Hepatocyte (in vitro differentiated cells): ENCODE data around the gene SLC39A11. TPM values are rescaled to one million over a fixed set of nuclear protein-coding genes. Genes with fewer than 3 reads are reported as not detected.

ENCODE experiments used
- DNase-seq: peaks from one replicate; pipeline ENCODE4 v3.0.0-alpha.2; 2016; ENCODE audit warnings: low spot score
- H2AFZ ChIP-seq: fragments of 200-600 bp; sonication (generic); 2 replicates; pipeline ENCODE4 v1.6.0; 2016; ENCODE audit warnings: antibody characterized with exemption, mild to moderate bottlenecking
- H3K27ac ChIP-seq: fragments of 200-600 bp; sonication (generic); 2 replicates; pipeline ENCODE4 v1.5.1; 2016; ENCODE audit warnings: mild to moderate bottlenecking
- H3K27me3 ChIP-seq: fragments of 200-600 bp; sonication (generic); 2 replicates; pipeline ENCODE4 v1.6.1; 2016
- H3K36me3 ChIP-seq: fragments of 200-600 bp; sonication (generic); replicated peaks from 2 replicates; pipeline ENCODE4 v1.5.1; 2016; ENCODE audit warnings: low read depth; ENCODE audit not compliant: insufficient read depth
- H3K4me1 ChIP-seq: fragments of 200-600 bp; sonication (generic); 2 replicates; pipeline ENCODE4 v1.5.1; 2016; ENCODE audit warnings: mild to moderate bottlenecking, moderate library complexity; ENCODE audit not compliant: insufficient read depth
- H3K4me2 ChIP-seq: fragments of 200-600 bp; sonication (generic); 2 replicates; pipeline ENCODE4 v1.6.0; 2016
- H3K4me3 ChIP-seq: fragments of 200-600 bp; sonication (generic); 2 replicates; pipeline ENCODE4 v1.5.1; 2016; ENCODE audit warnings: mild to moderate bottlenecking
- H3K79me2 ChIP-seq: fragments of 200-600 bp; sonication (generic); 2 replicates; pipeline ENCODE4 v1.6.0; 2017; ENCODE audit warnings: mild to moderate bottlenecking
- H3K9me2 ChIP-seq: fragments of 200-600 bp; sonication (generic); replicated peaks from 2 replicates; pipeline ENCODE4 v1.6.0; 2017; ENCODE audit warnings: mild to moderate bottlenecking; ENCODE audit not compliant: insufficient read depth
- H3K9me3 ChIP-seq: fragments of 200-600 bp; sonication (generic); 2 replicates; pipeline ENCODE4 v1.5.1; 2016; ENCODE audit warnings: low read depth, mild to moderate bottlenecking
- H4K20me1 ChIP-seq: fragments of 200-600 bp; sonication (generic); 2 replicates; pipeline ENCODE4 v1.6.0; 2016; ENCODE audit warnings: mild to moderate bottlenecking; ENCODE audit not compliant: insufficient read depth, poor library complexity, severe bottlenecking
- CTCF ChIP-seq: fragments of 200-600 bp; sonication (generic); IDR thresholded peaks from 2 replicates; pipeline ENCODE4 v1.5.1; 2016; ENCODE audit warnings: antibody characterized with exemption, mild to moderate bottlenecking; ENCODE audit not compliant: poor library complexity
- EZH2 ChIP-seq: fragments of 200-600 bp; sonication (generic); IDR thresholded peaks from 2 replicates; pipeline ENCODE4 v1.6.1; 2016; ENCODE audit warnings: antibody characterized with exemption, mild to moderate bottlenecking, borderline replicate concordance
- EZH2phosphoT487 ChIP-seq: fragments of 200-600 bp; sonication (generic); IDR thresholded peaks from one replicate; pipeline ENCODE4 v1.6.1; 2018; ENCODE audit warnings: antibody characterized with exemption, mild to moderate bottlenecking, low read depth, moderate library complexity; ENCODE audit not compliant: unreplicated experiment, severe bottlenecking
- WGBS: methylation state at CpG from one replicate; pipeline ENCODE4 v1.1.6; 2016; ENCODE audit warnings: low lambda C conversion rate; ENCODE audit errors: missing lambda C conversion rate; 5-methylcytosine and 5-hydroxymethylcytosine counted together
- polyA plus RNA-seq: library from polyadenylated mRNA; unstranded; fragments of >200 nt; fragmentation: Nextera tagmentation; extraction: Ambion mirVana; gene quantifications from 2 replicates; pipeline ENCODE4 v1.2.1, GENCODE V29; 2016
- total RNA-seq: library from RNA; depleted of rRNA; stranded (reverse); fragments of >200 nt; gene quantifications from 2 replicates; pipeline ENCODE4 v1.2.3, GENCODE V29; 2014

SLC39A11 gene
- total and polyA plus RNA-seq, 2 experiments from 2014 or later, result 37.7 to 39.1 TPM

DNA sequence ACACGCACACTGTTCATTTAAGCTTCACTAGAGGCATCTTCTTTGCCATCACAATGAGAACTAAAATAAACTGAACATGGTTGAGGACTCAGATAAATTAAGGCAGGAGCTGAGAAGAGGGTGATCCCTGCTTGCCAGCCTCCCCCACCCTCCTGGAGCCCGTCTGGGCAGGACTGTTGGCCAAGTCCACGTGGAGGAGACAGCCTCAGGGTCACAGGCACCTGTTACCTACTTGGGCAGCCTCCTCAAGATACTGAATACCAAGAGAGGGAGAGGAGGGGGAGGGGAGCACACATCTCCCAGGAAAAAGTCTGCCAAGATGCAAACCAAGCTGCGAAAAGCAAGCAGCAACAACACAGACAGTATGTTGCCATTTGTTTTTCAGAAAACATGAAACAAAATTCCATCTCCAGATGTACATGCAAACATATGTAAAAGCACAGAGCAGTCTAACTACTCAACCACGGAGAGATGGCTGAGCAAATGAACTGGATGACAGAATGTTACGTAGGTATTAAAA, 67.4 kb downstream of the SLC39A11 start:
- Histone ChIP-seq H3K4me3 (no peak overlapping the region), H3K27me3 (no peaks in the 10 kb centered on the region), H3K9me3 (no peaks in the 10 kb centered on the region), H3K27ac (no peak overlapping the region), H3K4me1 (peaks cover under 1% of the 10 kb centered on the region), H3K79me2 (no peaks in the 10 kb centered on the region), H4K20me1 (no peaks in the 10 kb centered on the region), H3K9me2 (no peaks in the 10 kb centered on the region), H2AFZ (no peak overlapping the region), H3K36me3 (no peaks in the 10 kb centered on the region), H3K4me2 (no peak overlapping the region)
- no peak for DNase-seq
- TF ChIP-seq EZH2 (no peak), CTCF (no peak), EZH2phosphoT487 (no peak)
- 91% methylated on average over 6 of the region's 6 CpGs for WGBS

- Histone ChIP-seq H3K79me2 (no peaks in the 10 kb centered on the region), H3K4me1 (no peaks in the 10 kb centered on the region), H3K36me3 (no peaks in the 10 kb centered on the region), H3K9me3 (no peaks in the 10 kb centered on the region), H4K20me1 (no peaks in the 10 kb centered on the region), H3K27me3 (no peaks in the 10 kb centered on the region), H3K27ac (no peak overlapping the region), H3K4me3 (no peak overlapping the region), H3K4me2 (no peak overlapping the region), H2AFZ (no peak overlapping the region), H3K9me2 (no peaks in the 10 kb centered on the region)
- DNase-seq, result no peak
- TF ChIP-seq EZH2phosphoT487, result no peak
- WGBS, result 93% methylated on average over 5 of the region's 5 CpGs
Measured at GRCh38 chr17:73023759-73024158, 68.7 kb downstream of the SLC39A11 start.

DNA sequence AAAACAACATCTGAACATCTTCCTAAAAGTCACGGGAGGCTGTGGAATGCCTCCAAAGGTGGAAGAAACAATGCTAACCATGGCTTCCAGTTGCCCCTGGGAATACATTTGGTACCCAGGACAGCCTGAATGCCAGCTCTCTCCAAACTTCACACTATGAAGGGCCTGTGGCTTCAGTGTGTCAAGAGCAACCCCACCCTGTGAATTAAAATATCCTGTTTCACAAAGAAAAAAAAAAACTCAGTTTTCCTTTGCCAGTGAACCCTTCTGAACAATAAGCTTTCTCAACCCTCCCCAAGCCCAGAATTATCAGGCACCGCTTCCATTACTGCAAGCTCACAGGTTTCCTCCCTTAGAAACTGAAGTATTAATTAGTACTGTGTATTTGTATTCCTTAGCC, 69.8 kb downstream of the SLC39A11 start:
- Histone ChIP-seq H4K20me1 (no peaks in the 10 kb centered on the region), H3K36me3 (no peaks in the 10 kb centered on the region), H3K27me3 (no peaks in the 10 kb centered on the region), H3K27ac (no peak overlapping the region), H3K4me3 (no peak overlapping the region), H3K4me1 (no peaks in the 10 kb centered on the region), H3K9me3 (no peaks in the 10 kb centered on the region), H3K79me2 (no peaks in the 10 kb centered on the region), H3K9me2 (no peaks in the 10 kb centered on the region), H2AFZ (no peak overlapping the region), H3K4me2 (no peak overlapping the region)
- no peak for TF ChIP-seq CTCF
- no peak for TF ChIP-seq EZH2
- TF ChIP-seq EZH2phosphoT487, result no peak
- 96% methylated on average over 2 of the region's 2 CpGs for WGBS
- no peak for DNase-seq

- TF ChIP-seq EZH2, result no peak
- TF ChIP-seq EZH2phosphoT487, result no peak
- TF ChIP-seq CTCF, result no peak
- no peak overlapping the region for H3K4me2 ChIP-seq
- no peaks in the 10 kb centered on the region for H3K36me3 ChIP-seq
- H3K79me2 ChIP-seq, result no peaks in the 10 kb centered on the region
- H2AFZ ChIP-seq, result no peak overlapping the region
- 95% methylated on average over 12 of the region's 12 CpGs for WGBS
- H4K20me1 ChIP-seq, result no peaks in the 10 kb centered on the region
- H3K4me3 ChIP-seq, result no peak overlapping the region
- DNase-seq, result no peak
- no peaks in the 10 kb centered on the region for H3K27me3 ChIP-seq
- H3K9me3 ChIP-seq, result no peaks in the 10 kb centered on the region
- no peaks in the 10 kb centered on the region for H3K9me2 ChIP-seq
- H3K4me1 ChIP-seq, result no peaks in the 10 kb centered on the region
- no peak overlapping the region for H3K27ac ChIP-seq
Measured at GRCh38 chr17:73021771-73022170, 70.7 kb downstream of the SLC39A11 start.
